Kidney epithelial cell (primary cell): ENCODE results near the gene FBXW2. TPM values are rescaled to one million over a fixed set of nuclear protein-coding genes. Genes with fewer than 3 reads are reported as not detected.
"Not testable (repeated sequence)": the region's sequence is repeated elsewhere in the genome, so short reads cannot be mapped to it uniquely, and the experiment has no call there.

ENCODE experiments used
- DNase-seq: peaks from one replicate; pipeline ENCODE4 v3.0.0-alpha.2; 2010; ENCODE audit warnings: low read depth
- H3K27me3 ChIP-seq: 2 replicates; pipeline ENCODE4 v1.6.0; 2011; ENCODE audit warnings: low read length; ENCODE audit not compliant: control insufficient read depth, insufficient read depth
- H3K36me3 ChIP-seq: 2 replicates; pipeline ENCODE4 v1.5.1; 2011; ENCODE audit warnings: low read length; ENCODE audit not compliant: control insufficient read depth, insufficient read depth
- H3K4me3 ChIP-seq: 2 replicates; pipeline ENCODE4 v1.5.1; 2011; ENCODE audit warnings: low read depth, mild to moderate bottlenecking, control low read depth, low read length
- CTCF ChIP-seq: IDR thresholded peaks from 2 replicates; pipeline ENCODE4 v1.5.1; 2011; ENCODE audit warnings: mild to moderate bottlenecking, moderate library complexity, low read length, control low read depth, inconsistent platforms; ENCODE audit not compliant: insufficient read depth, poor library complexity, severe bottlenecking
- total RNA-seq: library from RNA; depleted of rRNA; stranded (reverse); fragments of >200 nt; gene quantifications from 2 replicates; pipeline ENCODE4 v1.2.3, GENCODE V29; 2015

The FBXW2 gene
- total RNA-seq, 1 donor from 2014 or later, result 24.6 TPM

GRCh38 chr9:120755044-120755443 is 38.2 kb downstream of the FBXW2 start:
- Histone ChIP-seq H3K4me3 (no peak overlapping the region), H3K36me3 (no peaks in the 10 kb centered on the region), H3K27me3 (no peaks in the 10 kb centered on the region)
- TF ChIP-seq CTCF, result no peak
- no peak for DNase-seq

DNA sequence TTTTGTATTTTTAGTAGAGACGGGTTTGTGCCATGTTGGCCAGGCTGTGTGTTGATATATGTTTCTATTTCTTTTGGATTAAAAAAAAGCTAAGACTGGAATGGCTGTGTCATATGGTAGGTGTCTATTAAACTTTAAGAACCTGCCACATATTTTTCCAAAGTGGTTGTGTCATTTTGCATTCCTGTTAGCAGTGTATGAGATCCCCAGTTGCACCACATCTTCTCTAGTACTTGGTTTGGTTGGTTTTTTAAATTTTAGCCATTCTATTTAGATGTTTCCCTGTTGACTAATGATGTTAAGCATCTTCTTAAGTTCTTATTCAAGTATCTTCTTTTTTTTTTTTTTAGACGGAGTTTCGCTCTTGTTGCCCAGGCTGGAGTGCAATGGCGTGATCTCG is 42.8 kb downstream of the FBXW2 start:
- H3K27me3 ChIP-seq, result no peaks in the 10 kb centered on the region
- no peak for DNase-seq
- no peak overlapping the region for H3K4me3 ChIP-seq
- no peak for TF ChIP-seq CTCF
- no peaks in the 10 kb centered on the region for H3K36me3 ChIP-seq

- H3K4me3 ChIP-seq, DNase-seq, H3K27me3 ChIP-seq, H3K36me3 ChIP-seq: not testable (repeated sequence)
Observed at GRCh38 chr9:120746366-120746765, 46.9 kb downstream of the FBXW2 start.

GRCh38 chr9:120745278-120745677 is 47.9 kb downstream of the FBXW2 start:
- no peak for TF ChIP-seq CTCF
- DNase-seq, result no peak
- Histone ChIP-seq H3K36me3 (no peaks in the 10 kb centered on the region), H3K4me3 (no peak overlapping the region), H3K27me3 (no peaks in the 10 kb centered on the region)

DNA sequence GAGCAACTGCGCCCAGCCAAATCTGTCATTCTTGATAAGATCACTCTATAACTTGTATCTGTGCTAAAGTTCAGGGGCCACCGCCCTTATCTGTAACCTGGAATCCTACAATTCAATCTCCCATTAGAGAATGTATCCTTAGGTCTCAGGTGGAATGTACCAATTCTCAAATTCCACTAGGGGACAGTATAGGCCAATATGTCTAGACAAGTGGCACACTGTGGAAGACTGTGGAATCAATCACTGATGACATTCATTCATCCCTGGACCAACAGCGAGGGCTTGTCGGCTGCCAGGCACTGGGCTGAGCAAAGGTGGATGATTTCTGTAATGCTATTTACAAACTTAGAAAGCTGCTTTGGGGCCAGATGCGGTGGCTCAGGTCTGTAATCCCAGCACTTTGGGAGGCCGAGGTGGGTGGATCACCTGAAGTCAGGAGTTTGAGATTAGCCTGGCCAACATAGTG is 50.2 kb downstream of the FBXW2 start:
- H3K27me3 ChIP-seq, result no peaks in the 10 kb centered on the region
- DNase-seq, result peak; percentile 10

DNA sequence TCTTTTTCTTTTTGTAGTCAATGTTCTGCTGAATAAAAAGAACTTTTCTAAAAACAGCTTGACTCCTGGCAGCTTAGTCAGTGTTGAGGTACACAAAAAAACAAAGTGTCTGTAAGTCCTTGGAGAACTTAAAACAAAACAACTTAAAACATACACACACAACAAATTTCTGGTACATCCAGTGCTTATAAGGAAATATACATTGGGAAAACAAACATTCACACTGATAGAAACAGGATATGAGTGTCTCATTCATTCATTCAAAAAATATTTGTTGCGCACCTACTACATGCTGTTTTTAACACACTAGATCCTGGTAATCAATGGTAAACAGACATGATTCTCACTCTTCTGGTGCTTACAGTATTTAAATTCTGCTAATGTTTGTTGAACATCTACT is 51.5 kb downstream of the FBXW2 start:
- H3K36me3 ChIP-seq, result no peaks in the 10 kb centered on the region
- no peak for DNase-seq
- TF ChIP-seq CTCF, result no peak
- H3K4me3 ChIP-seq, result no peak overlapping the region
- no peaks in the 10 kb centered on the region for H3K27me3 ChIP-seq

More for the DNA sequence above, 50.2 kb downstream of the FBXW2 start:
- no peak overlapping the region for H3K4me3 ChIP-seq
- TF ChIP-seq CTCF, result peak; percentile 75
- no peaks in the 10 kb centered on the region for H3K36me3 ChIP-seq

- H3K36me3 ChIP-seq, result no peaks in the 10 kb centered on the region
- H3K4me3 ChIP-seq, result no peak overlapping the region
- no peak for DNase-seq
- no peak for TF ChIP-seq CTCF
- H3K27me3 ChIP-seq, result no peaks in the 10 kb centered on the region
Observed at GRCh38 chr9:120741191-120741590, 52.0 kb downstream of the FBXW2 start.
